ENCODE results near the gene UFM1.

Gene UFM1

GRCh38 chr13:38398711-38399493 is 49.3 kb downstream of the UFM1 start:
- Histone ChIP-seq H3K4me1 (ENCODE audit: insufficient read depth, low read length, poor library complexity, severe bottlenecking) (no peaks in the 10 kb centered on the region), H4K20me1 (ENCODE audit: insufficient read depth, low read length, poor library complexity, severe bottlenecking) (no peaks in the 10 kb centered on the region), H3K9me2 (replicated peaks; ENCODE audit: low read depth, low read length) (no peaks in the 10 kb centered on the region), H3F3A (ENCODE audit: low read depth) (no peaks in the 10 kb centered on the region), H3K4me2 (ENCODE audit: low read depth, low read length, poor library complexity, severe bottlenecking) (no peak overlapping the region), H3K9me3 (ENCODE audit: insufficient read depth, low read depth, low read length) (no peaks in the 10 kb centered on the region), H3K4me3 (ENCODE audit: low read length, poor library complexity, severe bottlenecking) (no peak overlapping the region), H3K79me2 (ENCODE audit: insufficient read depth, low read length) (no peaks in the 10 kb centered on the region), H2AFZ (ENCODE audit: low read length) (no peak overlapping the region), H3K27me3 (ENCODE audit: insufficient read depth, low read length, poor library complexity, severe bottlenecking) (no peaks in the 10 kb centered on the region), H3K36me3 (ENCODE audit: insufficient read depth, low read length) (no peaks in the 10 kb centered on the region), H3K9ac (ENCODE audit: low read depth, low read length, poor library complexity, severe bottlenecking) (no peak overlapping the region)
- TF ChIP-seq EZH2phosphoT487 (IDR thresholded peaks at IDR 0.05; ENCODE audit: borderline replicate concordance) = no peak
- no peak for TF ChIP-seq CTCF (conservative IDR thresholded peaks at IDR 0.05; ENCODE audit: low read length)

DNA sequence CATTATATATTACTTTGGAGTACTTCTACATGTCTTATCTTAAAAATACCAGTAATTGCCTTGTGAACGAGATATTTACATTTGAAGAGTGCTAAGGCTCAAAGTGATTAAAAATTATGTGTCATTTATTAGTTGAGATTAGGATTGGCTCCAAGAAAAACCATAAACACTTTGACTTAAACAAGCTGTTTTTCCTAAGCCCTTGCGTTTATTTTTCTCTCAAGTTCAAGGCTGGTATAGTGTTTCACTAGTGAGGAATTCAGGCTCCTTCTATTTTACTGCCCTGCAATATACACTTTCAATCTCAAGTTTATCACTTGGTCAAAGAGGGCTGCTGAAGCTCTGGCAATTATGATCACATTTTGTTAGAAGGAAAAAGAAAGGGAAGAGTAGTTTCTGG is 49.9 kb downstream of the UFM1 start:
- Histone ChIP-seq H3K36me3 (ENCODE audit: insufficient read depth, low read length) (no peaks in the 10 kb centered on the region), H3K9me2 (replicated peaks; ENCODE audit: low read depth, low read length) (no peaks in the 10 kb centered on the region), H3K27me3 (ENCODE audit: insufficient read depth, low read length, poor library complexity, severe bottlenecking) (no peaks in the 10 kb centered on the region), H3K9ac (ENCODE audit: low read depth, low read length, poor library complexity, severe bottlenecking) (no peak overlapping the region), H3K9me3 (ENCODE audit: insufficient read depth, low read depth, low read length) (no peaks in the 10 kb centered on the region), H3K4me2 (ENCODE audit: low read depth, low read length, poor library complexity, severe bottlenecking) (no peak overlapping the region), H3K4me1 (ENCODE audit: insufficient read depth, low read length, poor library complexity, severe bottlenecking) (no peaks in the 10 kb centered on the region), H4K20me1 (ENCODE audit: insufficient read depth, low read length, poor library complexity, severe bottlenecking) (no peaks in the 10 kb centered on the region), H3F3A (ENCODE audit: low read depth) (no peaks in the 10 kb centered on the region), H3K79me2 (ENCODE audit: insufficient read depth, low read length) (no peaks in the 10 kb centered on the region), H2AFZ (ENCODE audit: low read length) (no peak overlapping the region), H3K4me3 (ENCODE audit: low read length, poor library complexity, severe bottlenecking) (no peak overlapping the region)
- TF ChIP-seq EZH2phosphoT487 (IDR thresholded peaks at IDR 0.05; ENCODE audit: borderline replicate concordance) = no peak
- TF ChIP-seq CTCF (conservative IDR thresholded peaks at IDR 0.05; ENCODE audit: low read length) = no peak

DNA sequence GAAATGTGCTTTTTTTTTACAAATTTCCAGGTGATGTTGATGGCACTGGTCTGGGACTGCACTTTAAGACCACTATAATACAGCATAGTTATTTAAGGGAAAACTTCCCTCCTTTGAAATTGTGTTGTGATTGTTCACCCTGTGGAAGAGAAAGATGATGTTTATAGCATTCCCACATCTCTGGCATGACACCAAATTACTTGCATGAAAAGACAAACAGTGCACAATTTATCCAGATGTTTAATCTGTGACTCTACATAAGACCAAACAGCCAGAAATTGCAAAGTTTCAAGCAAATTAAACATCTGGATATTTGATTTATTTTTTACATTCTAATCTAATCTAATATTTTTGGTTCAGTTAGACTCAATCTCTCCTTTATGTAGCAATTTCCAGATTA is 51.6 kb downstream of the UFM1 start:
- no peaks in the 10 kb centered on the region for H3K36me3 ChIP-seq (ENCODE audit: insufficient read depth, low read length)
- H3K4me1 ChIP-seq (ENCODE audit: insufficient read depth, low read length, poor library complexity, severe bottlenecking) = no peaks in the 10 kb centered on the region
- H3K4me3 ChIP-seq (ENCODE audit: low read length, poor library complexity, severe bottlenecking) = no peak overlapping the region
- H3K4me2 ChIP-seq (ENCODE audit: low read depth, low read length, poor library complexity, severe bottlenecking) = no peak overlapping the region
- H3K9me3 ChIP-seq (ENCODE audit: insufficient read depth, low read depth, low read length) = no peaks in the 10 kb centered on the region
- no peaks in the 10 kb centered on the region for H3F3A ChIP-seq (ENCODE audit: low read depth)
- no peaks in the 10 kb centered on the region for H3K9me2 ChIP-seq (replicated peaks; ENCODE audit: low read depth, low read length)
- no peak overlapping the region for H2AFZ ChIP-seq (ENCODE audit: low read length)
- no peaks in the 10 kb centered on the region for H3K79me2 ChIP-seq (ENCODE audit: insufficient read depth, low read length)
- TF ChIP-seq CTCF (conservative IDR thresholded peaks at IDR 0.05; ENCODE audit: low read length) (no peak), EZH2phosphoT487 (IDR thresholded peaks at IDR 0.05; ENCODE audit: borderline replicate concordance) (no peak)
- no peaks in the 10 kb centered on the region for H4K20me1 ChIP-seq (ENCODE audit: insufficient read depth, low read length, poor library complexity, severe bottlenecking)
- no peak overlapping the region for H3K9ac ChIP-seq (ENCODE audit: low read depth, low read length, poor library complexity, severe bottlenecking)
- no peaks in the 10 kb centered on the region for H3K27me3 ChIP-seq (ENCODE audit: insufficient read depth, low read length, poor library complexity, severe bottlenecking)

All from Loucy (cell line).